HG02943 (cell line): Measurements from ENCODE around the gene EYA2.

Experiments used
- ATAC-seq: cut with Tn5 transposase; IDR thresholded peaks from one replicate; pipeline ENCODE4 v1.9.1; 2021; ENCODE audit warnings: mild to moderate bottlenecking, low read depth, moderate library complexity; ENCODE audit not compliant: unreplicated experiment

Gene EYA2

DNA sequence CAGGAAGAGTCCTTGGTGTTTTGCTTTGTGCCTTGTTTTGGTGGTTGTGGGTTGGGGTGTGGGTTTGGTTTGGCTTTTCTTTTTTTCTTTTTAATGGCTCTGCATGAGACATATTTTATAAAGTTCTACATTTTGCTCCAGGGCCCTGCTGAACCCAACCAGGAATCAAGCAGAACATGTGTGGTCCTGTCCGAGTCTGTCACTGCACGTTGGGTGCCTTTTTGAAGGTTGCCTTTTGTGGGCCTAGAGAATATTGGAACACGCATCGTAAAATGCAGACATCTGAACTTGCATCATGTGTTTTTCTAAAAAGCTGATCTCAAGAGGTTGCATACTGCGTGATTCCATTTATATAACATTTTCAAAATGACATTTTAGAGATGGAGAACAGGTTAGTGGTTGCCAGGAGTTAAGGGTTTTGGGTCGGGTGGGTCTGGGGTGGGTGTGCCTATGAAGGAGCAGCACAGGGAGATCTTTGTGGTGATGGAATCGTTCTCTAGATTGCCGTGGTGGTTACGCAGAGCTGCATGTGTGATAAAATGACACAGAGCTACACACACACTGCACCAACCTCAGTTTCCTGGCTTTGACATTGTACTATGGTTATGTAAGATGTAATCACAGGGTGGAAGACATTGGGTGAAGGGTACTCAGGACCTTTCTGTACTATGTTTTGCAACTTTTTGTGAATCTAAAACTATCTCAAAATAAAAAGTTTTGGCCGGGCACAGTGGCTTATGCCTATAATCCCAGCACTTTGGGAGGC is 80.2 kb downstream of the EYA2 start:
- ATAC-seq = no peak

DNA sequence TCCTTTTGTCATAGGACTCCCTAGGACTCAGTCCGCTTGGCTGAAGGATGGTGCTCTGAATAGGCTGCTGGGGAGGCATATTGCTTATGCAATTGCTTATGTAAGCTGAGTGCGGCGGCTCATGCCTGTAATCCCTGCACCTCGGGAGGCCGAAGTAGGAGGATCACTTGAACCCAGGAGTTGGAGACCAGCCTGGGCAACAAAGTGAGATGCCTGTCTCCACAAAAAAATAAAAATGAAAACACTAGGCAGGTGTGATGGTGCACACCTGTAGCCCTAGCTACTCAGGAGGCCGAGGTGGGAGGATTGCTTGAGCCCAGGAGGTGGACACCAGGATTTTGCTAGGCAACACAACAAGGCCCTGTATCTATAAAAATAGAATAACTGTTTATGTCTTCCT is 81.3 kb downstream of the EYA2 start:
- no peak for ATAC-seq

DNA sequence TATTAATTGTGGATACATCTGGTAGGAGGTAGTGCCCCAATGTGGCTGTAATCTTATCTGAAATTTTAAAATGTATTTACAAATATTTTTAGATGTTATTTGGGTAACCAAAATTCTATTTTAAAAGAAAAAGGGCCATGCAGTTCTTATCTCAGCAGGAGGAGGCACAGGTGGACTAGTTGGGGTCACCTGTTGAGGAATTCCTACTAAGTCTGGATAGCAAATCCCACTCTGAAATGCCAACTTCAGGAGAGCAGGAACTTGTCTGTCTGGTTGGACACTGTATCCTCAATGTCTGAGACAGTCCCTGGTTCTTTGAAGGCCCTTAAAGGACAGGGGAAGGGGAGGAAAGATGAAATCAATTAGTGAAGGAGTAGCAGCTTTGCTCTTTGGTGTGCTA is 82.6 kb downstream of the EYA2 start:
- no peak for ATAC-seq

DNA sequence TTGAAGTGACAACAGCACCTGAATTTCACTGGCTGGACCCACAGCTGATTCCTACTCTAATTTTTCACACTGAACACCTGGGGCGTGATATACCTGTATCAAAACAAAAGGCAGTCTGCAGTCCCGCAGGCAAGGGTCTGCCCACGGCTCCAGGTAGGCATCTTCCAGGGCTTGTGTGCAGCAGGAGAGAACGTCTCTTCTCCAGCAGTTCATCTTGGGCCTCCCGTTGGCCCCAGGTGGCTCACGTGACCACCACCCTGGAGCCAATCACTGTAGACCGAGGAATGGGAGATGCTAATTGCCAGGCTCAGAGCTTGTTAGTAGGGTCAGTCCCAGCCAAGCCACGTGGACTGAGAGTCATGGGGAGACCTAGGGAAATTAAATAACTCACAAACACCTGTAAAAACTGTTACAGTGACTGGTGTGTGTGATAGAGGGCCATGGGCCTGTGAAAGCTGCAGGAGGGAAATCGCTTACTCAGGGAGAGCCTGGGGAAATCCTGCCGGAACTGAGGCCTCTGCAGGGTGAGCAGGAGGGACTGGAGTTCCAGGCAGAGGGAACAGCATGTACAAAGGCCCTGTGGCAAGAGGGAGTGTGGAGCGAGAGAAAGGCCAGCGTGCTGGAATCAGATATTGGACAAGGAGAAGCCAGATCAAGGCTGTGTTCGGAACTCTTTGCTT is 83.4 kb downstream of the EYA2 start:
- no peak for ATAC-seq

DNA sequence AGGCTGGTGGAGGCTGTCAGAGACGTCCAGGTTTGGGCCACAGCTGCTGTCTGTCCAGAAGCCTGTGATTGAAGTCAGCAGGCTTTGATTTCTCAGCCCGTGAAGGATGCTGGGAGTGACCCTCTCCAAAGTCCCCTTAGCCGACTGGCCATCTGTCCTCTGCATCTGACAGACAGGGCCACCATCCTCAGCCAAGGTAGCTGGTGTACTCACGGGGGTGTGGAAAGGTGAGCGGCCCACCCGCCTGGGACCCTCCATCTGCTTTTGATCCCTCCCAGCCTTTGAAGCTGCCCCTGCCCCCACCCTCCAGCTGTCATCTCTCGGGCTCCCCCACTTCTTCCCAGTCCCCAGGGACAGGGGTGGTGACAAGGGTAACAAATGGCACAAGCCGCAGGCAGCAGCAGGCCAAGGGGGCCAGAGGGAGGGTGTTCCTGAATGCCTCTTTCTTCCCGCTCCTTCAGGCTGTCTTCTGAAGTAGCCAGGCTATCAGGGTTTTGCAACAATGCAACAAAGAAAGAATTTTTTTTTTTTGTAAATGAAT is 84.4 kb downstream of the EYA2 start:
- no peak for ATAC-seq

DNA sequence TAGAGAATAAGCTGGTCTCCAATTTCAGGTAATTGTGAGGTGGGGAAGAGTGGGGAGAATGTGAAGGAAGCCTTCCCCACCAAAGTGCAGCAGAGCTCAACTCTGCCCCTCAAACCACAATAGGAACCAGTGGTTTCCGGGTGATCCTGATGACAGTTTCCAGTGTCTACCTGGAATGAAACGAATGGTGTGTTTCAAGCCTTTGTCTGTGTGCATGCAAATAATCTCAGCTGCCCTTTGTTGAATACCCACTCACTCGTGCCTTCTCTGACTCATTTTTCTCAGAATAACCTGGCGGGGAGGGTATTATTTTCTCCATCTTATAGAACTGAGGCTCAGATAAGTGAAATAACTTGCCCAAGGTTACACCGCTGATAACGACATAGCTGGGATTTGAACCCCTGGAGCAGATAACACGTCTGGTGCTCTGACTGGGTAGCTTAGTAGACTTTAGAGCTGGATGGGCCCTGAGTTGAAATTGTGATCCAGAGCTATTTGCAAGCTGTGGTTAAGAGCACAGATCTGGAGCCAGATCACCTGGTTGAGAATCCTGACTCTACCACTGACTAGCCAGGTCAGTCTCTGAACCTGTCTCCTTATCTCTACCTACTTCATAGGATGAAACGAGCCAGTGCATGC is 85.1 kb downstream of the EYA2 start:
- ATAC-seq = no peak

DNA sequence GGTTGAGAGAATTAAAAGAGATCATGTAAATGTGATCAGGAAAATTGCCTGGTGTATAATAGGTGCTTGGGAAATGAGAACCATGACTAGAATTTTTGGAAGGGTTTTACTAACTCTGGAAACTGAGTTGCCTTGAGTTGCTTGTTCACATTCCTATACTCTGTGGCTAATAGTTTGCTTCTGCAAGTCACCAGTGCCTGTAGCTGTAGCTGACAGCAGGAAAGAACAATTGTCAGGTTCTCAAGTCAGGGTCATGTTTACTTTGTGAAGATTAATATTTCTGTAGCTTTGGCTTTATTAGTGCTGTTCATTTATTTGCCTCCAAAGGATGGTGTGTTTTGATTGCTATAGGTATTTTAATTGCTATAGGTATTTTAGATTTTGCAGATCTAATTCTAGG is 86.5 kb downstream of the EYA2 start:
- no peak for ATAC-seq

DNA sequence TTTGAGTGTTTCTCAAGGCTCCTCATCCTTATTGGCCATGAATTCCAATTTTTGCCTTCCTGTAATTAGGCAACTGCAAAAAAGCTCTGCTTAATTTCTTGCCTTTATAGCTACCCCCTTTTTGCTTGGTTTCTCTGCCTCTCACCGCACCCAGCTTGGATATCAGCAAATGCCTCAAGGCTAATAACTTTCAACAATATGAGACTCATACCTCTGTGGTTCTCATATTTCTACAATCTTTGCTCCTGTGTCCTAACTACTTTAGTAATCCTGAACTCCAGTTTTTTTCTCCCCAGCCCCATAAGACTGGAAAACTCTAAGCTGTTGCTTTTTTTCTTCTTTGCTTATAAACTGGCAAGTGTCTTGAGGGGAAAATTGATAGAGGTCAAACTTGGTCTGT is 88.8 kb downstream of the EYA2 start:
- no peak for ATAC-seq

DNA sequence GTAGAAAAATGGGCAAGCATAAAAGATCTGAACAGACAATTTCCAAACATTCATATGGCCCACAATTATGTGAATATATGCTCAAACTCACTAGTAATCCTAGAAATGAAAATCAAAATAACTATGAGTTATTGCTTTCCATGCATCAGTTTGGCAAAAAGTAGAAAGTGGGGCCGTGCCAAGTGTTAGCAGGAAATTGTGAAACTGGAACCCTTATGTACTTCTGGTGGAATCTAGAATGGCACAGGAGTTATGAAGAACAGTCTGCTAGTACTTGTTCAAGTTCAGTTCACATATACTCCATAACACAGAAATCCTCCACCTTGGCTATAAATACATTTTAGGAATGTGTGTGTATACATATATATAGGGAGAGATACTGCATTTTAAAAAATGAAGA is 89.8 kb downstream of the EYA2 start:
- ATAC-seq = no peak

DNA sequence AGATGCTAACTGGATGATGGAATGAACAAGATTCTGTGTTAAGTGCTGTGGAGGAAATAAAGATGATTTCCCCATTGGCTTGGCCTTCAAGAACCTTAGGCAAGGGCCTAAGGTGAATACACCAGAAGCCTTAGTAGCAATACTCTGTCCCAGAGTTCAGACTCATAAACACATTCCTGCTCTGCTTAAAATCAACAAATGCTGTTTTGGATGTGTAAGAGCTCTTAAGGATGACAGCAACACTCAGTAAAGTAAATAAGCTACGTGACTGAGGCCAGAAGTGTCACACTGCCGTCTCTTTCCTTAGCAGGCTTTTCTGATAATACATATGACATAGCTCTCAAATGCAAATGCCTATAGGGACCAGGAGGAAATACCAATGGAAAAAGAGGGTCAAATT is 90.6 kb downstream of the EYA2 start:
- no peak for ATAC-seq

DNA sequence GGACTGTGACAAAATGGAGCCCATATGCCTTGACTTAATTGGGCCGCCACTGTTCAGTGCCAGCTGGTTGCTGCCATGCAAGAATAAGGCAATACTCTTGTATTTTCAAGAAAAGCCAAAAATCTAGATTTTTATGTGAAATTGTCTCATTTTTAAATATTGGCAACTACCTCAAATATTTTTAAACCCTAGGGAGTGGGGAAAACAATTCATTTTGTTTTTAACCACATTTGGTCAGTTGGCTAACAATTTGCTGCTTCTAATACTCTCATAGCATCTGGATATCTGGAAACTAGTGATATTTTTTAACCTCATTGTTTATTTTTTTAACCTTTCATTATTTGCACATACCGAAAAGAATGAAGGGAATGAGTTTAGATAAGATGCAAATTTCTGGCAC is 91.0 kb downstream of the EYA2 start:
- ATAC-seq = no peak

DNA sequence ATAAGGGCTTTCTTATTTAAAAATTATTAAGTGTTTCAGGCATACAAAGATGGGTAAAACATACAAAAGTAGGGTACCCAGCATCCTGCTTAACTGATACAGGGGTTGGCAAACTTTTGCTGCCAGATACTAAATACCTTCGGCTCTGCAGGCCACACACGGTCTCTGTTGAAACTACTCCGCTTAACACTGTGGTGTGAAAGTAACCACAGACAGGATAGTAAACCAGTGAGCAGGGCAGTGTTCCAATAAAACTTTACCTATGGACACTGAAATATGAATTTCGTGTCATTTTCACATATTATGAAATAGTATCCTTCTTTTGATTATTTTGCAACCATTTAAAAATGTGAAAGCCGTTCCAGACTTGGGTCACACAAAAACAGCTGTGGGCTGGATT is 92.4 kb downstream of the EYA2 start:
- ATAC-seq = no peak

DNA sequence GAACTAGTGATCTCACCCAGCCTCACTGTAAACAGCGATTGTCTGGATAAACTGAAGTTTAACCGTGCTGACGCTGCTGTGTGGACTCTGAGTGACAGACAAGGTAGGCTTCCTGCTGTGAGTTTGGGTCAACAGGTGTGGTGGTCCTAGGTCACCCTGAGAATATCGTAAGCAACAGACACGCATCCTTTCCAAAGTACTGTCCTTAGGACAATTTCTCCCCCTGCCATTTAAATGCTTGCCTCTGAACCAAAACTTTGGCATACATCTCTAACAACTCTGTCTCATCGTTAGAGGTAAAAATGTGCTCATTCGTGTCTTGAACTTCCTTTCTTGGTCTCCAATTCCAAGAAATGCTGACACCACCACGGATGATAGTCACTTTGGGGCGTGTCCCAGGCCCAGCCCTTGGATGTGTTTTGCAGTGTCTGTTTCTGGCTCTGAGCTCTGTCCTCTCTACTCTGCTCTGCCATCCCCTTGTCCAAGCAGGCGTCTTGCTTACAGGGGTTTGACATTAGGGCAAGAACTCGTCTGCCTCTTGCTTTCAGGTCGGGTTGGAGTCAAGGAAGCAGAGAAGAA is 95.5 kb downstream of the EYA2 start:
- no peak for ATAC-seq

DNA sequence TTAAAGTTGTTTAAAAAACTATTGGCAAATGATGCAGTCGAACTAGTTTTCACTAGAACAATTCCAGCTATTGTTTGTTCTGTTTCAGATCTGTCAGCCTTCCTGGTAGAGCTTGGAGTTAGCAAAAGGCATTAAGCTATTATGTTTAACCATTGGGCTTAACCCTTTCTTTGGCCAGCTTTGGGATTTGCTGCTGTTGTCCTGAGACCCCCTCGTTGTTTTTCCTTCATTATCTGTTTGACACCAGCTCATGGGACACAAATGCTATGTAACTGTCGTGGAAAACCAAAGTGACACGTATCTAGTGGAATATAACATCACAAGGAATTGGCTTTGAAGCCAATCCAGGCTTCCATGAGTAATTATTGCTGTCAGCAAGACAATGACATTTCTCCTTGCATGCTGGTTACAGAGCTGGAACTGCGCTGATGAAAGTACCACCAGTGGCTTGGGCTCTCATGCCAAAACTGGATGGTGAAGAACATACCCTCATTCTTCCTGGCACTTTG is 96.0 kb downstream of the EYA2 start:
- ATAC-seq = no peak

DNA sequence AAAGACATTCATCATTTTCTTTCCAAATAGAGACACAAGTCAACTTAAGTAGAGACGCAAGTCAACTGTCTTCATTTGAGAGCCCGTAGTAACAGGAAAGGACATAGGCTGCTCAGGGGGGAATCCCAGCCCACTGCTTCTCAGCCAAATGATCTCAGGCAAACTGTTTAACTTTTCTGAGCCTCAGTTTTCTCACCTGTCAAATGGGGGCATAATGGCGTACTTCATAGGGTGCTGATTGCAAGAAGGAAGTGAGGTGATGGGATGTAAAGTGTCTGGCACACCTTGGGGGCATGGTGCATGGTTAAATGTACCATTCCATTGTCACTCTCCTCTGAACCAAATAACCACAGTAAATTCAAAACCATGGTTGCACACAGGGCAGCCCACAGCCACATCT is 96.5 kb downstream of the EYA2 start:
- no peak for ATAC-seq

DNA sequence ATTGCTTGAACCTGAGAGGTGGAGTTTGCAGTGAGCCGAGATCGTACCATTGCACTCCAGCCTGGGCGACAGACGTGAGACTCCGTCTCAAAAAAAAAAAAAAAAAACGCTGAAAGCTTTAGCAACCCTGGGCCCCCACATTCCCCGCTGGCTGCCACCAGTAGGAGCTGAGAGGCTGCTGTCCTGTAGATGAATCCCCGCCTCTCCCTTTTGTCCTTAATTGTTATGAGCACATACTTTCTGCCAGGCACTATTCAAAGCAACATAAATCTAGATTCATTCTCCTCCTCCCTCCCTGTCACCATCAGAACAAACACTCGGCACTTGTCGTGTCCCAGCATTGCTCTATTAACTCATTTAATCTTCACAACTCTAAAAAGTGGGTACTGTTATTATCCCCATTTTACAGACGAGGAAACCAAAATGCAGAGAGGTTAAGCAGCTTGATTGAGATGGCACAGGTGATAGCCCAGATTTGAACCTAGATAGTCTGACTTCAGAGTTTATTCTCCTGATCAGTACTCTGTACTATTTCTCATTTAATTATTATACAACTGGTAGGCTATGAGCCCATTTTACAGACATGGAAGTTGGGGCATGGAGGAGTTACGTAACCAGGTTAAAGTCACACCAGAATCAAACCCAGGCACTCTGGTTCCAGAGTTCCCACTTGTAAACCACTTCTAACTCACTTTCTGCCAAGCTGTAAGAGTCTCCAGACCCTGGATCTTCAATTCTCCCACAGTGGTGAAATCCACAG is 97.4 kb downstream of the EYA2 start:
- ATAC-seq = no peak

DNA sequence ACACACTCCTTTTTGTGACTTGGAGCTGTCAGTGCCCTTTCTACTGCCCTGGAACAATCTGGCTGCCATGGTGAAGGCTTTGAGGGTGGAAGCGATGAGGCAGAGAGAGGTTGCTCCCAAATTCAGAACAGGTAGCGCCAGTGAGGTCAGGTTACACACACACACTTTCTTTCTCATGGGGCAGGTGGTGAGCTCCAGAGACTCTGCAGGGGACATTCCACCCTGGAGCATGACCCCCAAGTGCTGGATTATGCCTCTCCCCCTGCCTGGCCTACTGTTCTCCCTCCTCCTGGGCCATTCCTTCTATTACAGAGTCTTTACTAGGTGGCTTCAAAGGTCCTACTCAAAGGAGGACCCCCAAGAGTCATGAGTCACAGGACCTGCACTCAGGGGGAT is 98.0 kb downstream of the EYA2 start:
- no peak for ATAC-seq

DNA sequence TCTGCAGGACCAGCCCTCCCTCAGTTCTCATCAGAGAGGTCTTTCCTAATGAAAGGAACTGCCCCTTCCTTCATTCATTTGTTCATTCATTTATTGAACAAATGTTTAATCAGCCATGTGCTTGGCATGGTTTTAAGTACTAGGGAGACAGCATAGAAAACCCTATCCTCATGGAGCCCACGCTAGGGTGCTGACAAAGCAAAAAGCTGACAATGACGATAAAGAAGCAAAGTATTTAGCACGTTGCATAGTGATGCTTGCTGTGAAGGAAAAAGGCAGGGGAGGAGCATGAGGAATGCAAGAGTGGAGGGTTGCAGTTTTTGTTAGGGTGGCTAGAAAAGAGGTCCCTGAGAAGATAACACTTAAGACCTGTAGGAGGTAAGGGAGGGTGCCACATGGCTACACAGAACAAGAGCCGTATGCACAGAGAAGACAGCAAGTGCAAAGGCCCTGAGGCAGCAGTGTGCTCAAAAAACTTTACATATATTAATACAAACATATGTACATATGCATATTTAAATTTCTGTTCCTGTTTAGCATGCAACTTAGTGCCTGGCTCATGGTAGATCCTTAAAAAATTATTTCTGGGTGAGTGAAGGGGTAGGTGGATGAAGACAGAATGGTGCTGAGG is 98.9 kb downstream of the EYA2 start:
- no peak for ATAC-seq

DNA sequence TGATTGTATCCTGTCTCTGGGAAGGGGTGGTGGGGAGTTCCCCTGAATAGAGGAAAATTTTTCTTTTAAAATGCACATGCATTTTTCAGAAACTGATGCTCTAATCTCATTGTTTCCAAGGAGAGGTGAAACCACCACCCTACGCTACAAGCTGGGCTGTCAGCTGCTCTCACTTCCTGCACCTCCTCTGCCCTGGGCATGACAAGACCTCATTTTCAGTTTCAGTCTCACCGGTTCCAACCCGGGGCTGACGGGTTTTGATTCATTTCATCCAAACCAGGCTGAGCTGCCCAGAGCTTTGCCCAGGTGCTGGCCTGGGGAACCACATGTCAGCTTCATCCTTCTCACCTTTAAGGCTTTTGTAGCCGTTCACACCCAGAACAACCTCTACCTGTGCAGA is 99.7 kb downstream of the EYA2 start:
- peak; percentile 87 for ATAC-seq

DNA sequence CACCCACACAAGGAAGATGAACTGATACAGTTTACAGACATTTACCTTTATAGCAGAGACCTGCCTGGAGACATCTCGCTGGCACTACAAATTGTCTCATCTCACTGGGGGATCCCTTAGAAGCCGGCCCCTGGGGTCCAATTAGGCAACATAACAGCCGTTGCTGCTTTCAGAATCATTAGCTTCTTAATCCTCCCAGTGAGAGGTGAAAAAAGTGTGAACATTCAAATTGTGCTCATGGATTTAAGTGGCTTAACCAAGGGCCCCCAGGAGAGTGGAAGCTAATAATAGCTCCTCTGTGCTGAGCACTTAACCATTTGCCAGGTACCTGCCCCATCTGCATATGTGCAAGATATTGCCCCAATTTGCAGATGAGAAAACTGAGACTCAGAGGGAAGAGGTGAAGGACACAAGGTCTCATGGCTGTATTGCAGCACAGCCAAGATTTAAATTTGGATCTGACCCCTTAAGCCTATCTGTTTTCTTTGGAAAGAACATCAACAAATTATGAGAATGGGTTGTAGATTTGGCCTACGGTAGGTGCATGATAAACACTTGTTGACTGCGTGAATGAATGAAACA is 101.0 kb downstream of the EYA2 start:
- no peak for ATAC-seq
